Nephron progenitor cell (in vitro differentiated cells): ENCODE data around the gene UTY.

Experiments
- DNase-seq: peaks from one replicate; pipeline ENCODE4 v3.0.0; 2021
- H3K27ac Mint-ChIP-seq: 2 replicates; pipeline ENCODE4 v1.8.0; 2021; ENCODE audit warnings: mild to moderate bottlenecking, moderate library complexity, mixed read lengths
- H3K27me3 Mint-ChIP-seq: 2 replicates; pipeline ENCODE4 v1.8.0; 2021; ENCODE audit warnings: mild to moderate bottlenecking, low read depth, mixed read lengths; ENCODE audit not compliant: poor library complexity
- H3K36me3 Mint-ChIP-seq: 2 replicates; pipeline ENCODE4 v1.8.0; 2021; ENCODE audit warnings: low read depth, mixed read lengths
- H3K4me1 Mint-ChIP-seq: 2 replicates; pipeline ENCODE4 v1.8.0; 2021; ENCODE audit warnings: mixed read lengths
- H3K4me3 Mint-ChIP-seq: 2 replicates; pipeline ENCODE4 v1.8.0; 2021; ENCODE audit warnings: mild to moderate bottlenecking, moderate library complexity, mixed read lengths
- H3K9me3 Mint-ChIP-seq: 2 replicates; pipeline ENCODE4 v1.8.0; 2021; ENCODE audit warnings: mild to moderate bottlenecking, moderate library complexity, mixed read lengths
- CTCF ChIP-seq: fragments of 200-600 bp; sonication (generic); IDR thresholded peaks from 2 replicates; pipeline ENCODE4 v1.5.0; 2021; ENCODE audit warnings: antibody characterized with exemption

UTY gene

DNA sequence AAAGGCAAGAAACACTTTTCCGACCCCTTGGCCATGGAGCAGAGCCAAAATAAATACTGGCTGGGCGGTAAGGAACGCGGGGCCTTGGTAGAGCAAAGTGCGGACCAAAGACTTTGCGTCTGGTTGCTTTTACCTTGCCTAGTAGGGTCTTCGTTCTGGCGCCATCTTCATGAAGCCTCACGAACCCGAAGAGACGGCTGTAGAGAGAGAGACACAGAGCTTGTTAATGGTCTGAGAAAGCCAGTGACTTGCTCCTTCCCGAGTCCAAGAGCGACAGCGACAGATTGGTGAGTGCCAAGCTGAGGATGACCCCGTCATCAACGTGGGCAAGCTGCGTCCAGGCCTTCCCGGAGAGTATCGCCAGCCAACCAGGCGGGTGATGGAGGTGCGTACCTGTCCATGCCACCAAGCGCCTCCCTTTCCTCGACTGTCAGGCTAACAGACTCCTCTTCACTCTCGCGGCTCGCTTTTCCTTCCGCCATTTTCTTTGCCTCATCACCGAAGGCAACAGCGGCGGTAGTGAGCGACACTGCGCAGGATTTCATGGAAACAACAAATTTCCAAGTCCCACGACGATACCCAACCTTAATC lies 617 bp downstream of the UTY start:
- no peak for DNase-seq
- Mint-ChIP-seq H3K27ac (no peak overlapping the region), H3K9me3 (no peaks in the 10 kb centered on the region), H3K27me3 (no peaks in the 10 kb centered on the region), H3K4me1 (no peaks in the 10 kb centered on the region), H3K4me3 (no peak overlapping the region), H3K36me3 (no peaks in the 10 kb centered on the region)
- TF ChIP-seq CTCF: no peak

DNA sequence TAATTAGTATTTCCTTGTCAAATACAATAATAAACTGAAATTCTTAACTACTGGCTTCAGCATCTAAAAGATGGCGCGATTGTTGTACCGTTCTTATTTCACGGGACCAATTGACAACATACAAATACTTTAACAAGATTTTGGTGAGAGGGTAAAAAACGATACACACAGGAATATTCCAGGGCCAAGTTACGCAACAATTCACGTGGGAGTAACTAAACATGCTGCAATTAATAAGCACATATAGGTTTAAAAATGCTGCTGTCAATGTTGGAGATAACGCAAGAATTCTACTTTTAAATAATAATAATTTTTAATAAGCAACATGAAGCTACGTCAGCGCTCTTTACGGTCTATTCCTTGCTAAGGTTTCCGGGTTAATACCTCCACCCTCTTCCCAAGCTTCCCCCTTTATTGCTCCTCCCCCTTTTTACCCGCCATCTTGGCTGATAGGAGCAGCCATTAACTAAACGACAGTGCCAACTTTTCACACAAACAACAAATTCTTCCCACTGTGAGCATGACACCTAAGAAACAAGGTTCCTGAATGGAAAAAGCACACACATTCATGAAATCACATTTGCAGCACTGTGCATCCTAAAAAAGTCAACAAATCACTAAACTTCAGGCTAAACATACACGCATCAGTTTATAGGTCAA lies 1.6 kb downstream of the UTY start:
- no peak overlapping the region for H3K27ac Mint-ChIP-seq
- H3K9me3 Mint-ChIP-seq: no peaks in the 10 kb centered on the region
- no peak overlapping the region for H3K4me3 Mint-ChIP-seq
- H3K36me3 Mint-ChIP-seq: no peaks in the 10 kb centered on the region
- no peak for DNase-seq
- no peaks in the 10 kb centered on the region for H3K4me1 Mint-ChIP-seq
- no peak for TF ChIP-seq CTCF
- no peaks in the 10 kb centered on the region for H3K27me3 Mint-ChIP-seq

DNA sequence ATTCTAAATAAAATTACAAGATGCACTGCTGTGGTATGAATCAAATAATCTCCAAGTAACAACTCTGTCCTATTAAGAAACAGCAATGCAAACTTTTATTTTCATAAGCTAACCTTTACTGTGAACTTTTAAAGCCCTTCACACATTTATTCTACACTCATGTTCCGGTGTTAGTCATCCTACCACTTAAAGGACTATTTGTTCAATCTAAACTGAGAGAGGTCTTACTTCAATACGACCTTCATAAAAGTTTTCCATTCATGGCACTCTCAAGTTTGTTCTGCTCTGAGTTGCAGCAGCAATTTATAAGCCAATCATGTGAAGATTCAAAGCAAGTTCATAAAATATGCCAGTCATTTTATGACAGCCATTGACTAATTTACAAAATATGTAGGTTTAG lies 4.8 kb downstream of the UTY start:
- DNase-seq: no peak
- Mint-ChIP-seq H3K9me3 (no peaks in the 10 kb centered on the region), H3K36me3 (no peaks in the 10 kb centered on the region), H3K4me1 (no peaks in the 10 kb centered on the region), H3K27me3 (no peaks in the 10 kb centered on the region), H3K4me3 (no peak overlapping the region), H3K27ac (no peak overlapping the region)
- no peak for TF ChIP-seq CTCF

GRCh38 chrY:13451572-13451971 lies 28.3 kb downstream of the UTY start:
- no peak overlapping the region for H3K27ac Mint-ChIP-seq
- no peak overlapping the region for H3K4me3 Mint-ChIP-seq
- H3K27me3 Mint-ChIP-seq: no peaks in the 10 kb centered on the region
- no peaks in the 10 kb centered on the region for H3K4me1 Mint-ChIP-seq
- TF ChIP-seq CTCF: no peak
- H3K36me3 Mint-ChIP-seq: no peaks in the 10 kb centered on the region
- no peak for DNase-seq
- no peaks in the 10 kb centered on the region for H3K9me3 Mint-ChIP-seq

- Mint-ChIP-seq H3K9me3 (no peaks in the 10 kb centered on the region), H3K4me1 (no peaks in the 10 kb centered on the region), H3K36me3 (no peaks in the 10 kb centered on the region), H3K4me3 (no peak overlapping the region), H3K27me3 (no peaks in the 10 kb centered on the region), H3K27ac (no peak overlapping the region)
- no peak for DNase-seq
- TF ChIP-seq CTCF: no peak
Measured at GRCh38 chrY:13450596-13451130, 29.2 kb downstream of the UTY start.

DNA sequence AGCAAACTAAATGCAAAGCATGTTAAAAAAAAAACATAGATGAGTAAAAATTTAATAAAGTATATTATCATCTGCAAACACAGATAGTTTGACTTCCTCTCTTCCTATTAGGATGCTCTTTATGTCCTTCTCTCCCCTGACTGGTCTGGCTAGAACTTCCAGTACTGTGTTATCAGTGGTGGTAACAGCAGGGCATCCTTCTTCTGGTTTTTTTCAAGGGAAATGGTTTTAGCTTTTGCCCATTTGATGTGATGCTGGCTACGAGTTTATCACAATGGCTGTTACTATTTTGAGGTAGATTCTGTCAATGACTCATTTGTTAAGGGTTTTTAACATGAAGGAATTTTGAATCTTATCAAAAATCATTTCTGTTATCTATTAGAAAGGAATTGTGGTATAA lies 34.3 kb downstream of the UTY start:
- Mint-ChIP-seq H3K4me1 (no peaks in the 10 kb centered on the region), H3K27ac (no peak overlapping the region), H3K9me3 (no peaks in the 10 kb centered on the region), H3K4me3 (no peak overlapping the region), H3K36me3 (no peaks in the 10 kb centered on the region), H3K27me3 (no peaks in the 10 kb centered on the region)
- TF ChIP-seq CTCF: no peak
- no peak for DNase-seq
